SU-DHL-6 (cell line): ENCODE results near the gene SPATA9.

Source experiments
- EZH2phosphoT487 ChIP-seq: fragments of 200-600 bp; sonication (generic), shearing (Covaris generic); conservative IDR thresholded peaks from 2 replicates; pipeline ENCODE4 v1.6.1; 2018; ENCODE audit warnings: mild to moderate bottlenecking, antibody characterized with exemption, low read length, moderate library complexity, mixed read lengths
- TF ChIP-seq, protein P1 (sequence below): fragments of 200-600 bp; sonication (generic); IDR thresholded peaks from one replicate; pipeline ENCODE4 v1.5.1; 2017; ENCODE audit warnings: antibody characterized with exemption, mild to moderate bottlenecking, low read length, moderate library complexity; ENCODE audit not compliant: insufficient read depth, poor library complexity, severe bottlenecking

DNA sequence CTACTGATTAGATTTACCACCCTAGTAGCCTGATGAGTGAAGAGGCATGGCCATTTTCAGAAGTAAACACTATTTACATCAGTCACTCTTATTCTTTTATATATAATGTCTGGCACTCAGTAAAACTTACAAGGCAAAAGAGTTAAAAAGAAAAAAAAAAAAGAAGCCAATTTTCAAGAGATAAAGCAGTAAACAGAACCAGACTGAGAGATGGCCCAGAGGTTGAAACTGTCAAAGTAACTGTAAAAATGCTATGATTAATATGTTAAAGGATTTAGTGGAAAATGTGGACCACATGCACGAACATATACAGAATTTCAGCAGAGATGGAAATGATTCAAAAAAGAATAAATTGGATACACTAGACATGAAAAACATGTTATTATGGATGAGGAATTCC lies 69.3 kb downstream of the SPATA9 start:
- TF ChIP-seq, protein P1, sequence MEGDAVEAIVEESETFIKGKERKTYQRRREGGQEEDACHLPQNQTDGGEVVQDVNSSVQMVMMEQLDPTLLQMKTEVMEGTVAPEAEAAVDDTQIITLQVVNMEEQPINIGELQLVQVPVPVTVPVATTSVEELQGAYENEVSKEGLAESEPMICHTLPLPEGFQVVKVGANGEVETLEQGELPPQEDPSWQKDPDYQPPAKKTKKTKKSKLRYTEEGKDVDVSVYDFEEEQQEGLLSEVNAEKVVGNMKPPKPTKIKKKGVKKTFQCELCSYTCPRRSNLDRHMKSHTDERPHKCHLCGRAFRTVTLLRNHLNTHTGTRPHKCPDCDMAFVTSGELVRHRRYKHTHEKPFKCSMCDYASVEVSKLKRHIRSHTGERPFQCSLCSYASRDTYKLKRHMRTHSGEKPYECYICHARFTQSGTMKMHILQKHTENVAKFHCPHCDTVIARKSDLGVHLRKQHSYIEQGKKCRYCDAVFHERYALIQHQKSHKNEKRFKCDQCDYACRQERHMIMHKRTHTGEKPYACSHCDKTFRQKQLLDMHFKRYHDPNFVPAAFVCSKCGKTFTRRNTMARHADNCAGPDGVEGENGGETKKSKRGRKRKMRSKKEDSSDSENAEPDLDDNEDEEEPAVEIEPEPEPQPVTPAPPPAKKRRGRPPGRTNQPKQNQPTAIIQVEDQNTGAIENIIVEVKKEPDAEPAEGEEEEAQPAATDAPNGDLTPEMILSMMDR: no peak
- no peak for TF ChIP-seq EZH2phosphoT487
